Endothelial cell of umbilical vein (primary cell): ENCODE data around the gene MAN2B2. TPM values are rescaled to one million over a fixed set of nuclear protein-coding genes. Genes with fewer than 3 reads are reported as not detected.

Source experiments
- BruUV-seq: library from RNA; stranded (reverse); fragments of 400-500 nt; replicated peaks from 2 replicates; lab custom pipeline; 2021; lab: Mats Ljungman, UMichigan
- CTCF ChIA-PET: fragments of 300-600, 350-600 bp; sonication (Branson Sonifier 250); formaldehyde crosslinking; loops from one replicate; lab custom pipeline; 2021; ENCODE audit warnings: antibody characterized with exemption, inconsistent platforms; lab: Charles Lee
- POLR2A ChIA-PET: fragments of 300-600, 350-600 bp; sonication (Branson Sonifier 250); formaldehyde crosslinking; loops from one replicate; lab custom pipeline; 2021; ENCODE audit warnings: antibody characterized with exemption, inconsistent platforms; lab: Charles Lee
- DNase-seq: peaks from one replicate; pipeline ENCODE4 v3.0.0-alpha.2; 2011; ENCODE audit warnings: low read depth, low spot score
- FAIRE-seq: peaks from 2 replicates; lab custom pipeline; 2011; peaks lifted over from hg19 to GRCh38; lab: Jason Lieb, UNC
- H2AFZ ChIP-seq: 2 replicates; pipeline ENCODE4 v1.6.0; 2012; ENCODE audit warnings: low read depth, low read length, control low read depth, inconsistent platforms
- H3K27ac ChIP-seq: 2 replicates; pipeline ENCODE4 v1.5.1; 2011; ENCODE audit warnings: low read depth, mild to moderate bottlenecking, control low read depth, low read length, moderate library complexity; ENCODE audit not compliant: insufficient read depth
- H3K27me3 ChIP-seq, 2 experiments: 2 replicates each; pipeline versions ENCODE4 v1.6.0 to v1.6.1; 2011; ENCODE audit warnings: low read length in 2 of 2, mixed read lengths in 1 of 2; ENCODE audit not compliant: control insufficient read depth in 2 of 2, insufficient read depth in 2 of 2
- H3K36me3 ChIP-seq, 2 experiments: 2 replicates in 1 of 2; 3 replicates in 1 of 2; pipeline ENCODE4 v1.5.1; 2011; ENCODE audit warnings: low read length in 2 of 2, mild to moderate bottlenecking in 1 of 2, moderate library complexity in 1 of 2; ENCODE audit not compliant: control insufficient read depth in 2 of 2, insufficient read depth in 2 of 2; ENCODE audit errors: extremely low read depth in 1 of 2
- H3K4me1 ChIP-seq: 3 replicates; pipeline ENCODE4 v1.5.1; 2011; ENCODE audit warnings: mild to moderate bottlenecking, low read length; ENCODE audit not compliant: control insufficient read depth, insufficient read depth; ENCODE audit errors: extremely low read depth
- H3K4me2 ChIP-seq: 2 replicates; pipeline ENCODE4 v1.6.1; 2011; ENCODE audit warnings: low read length, control low read depth, mixed read lengths; ENCODE audit not compliant: insufficient read depth
- H3K4me3 ChIP-seq, 3 experiments: fragments of 200-600 bp in 1 of 3; sonication (generic), shearing (Covaris generic) in 1 of 3; replicated peaks in 1 of 3; 2 replicates each; pipeline ENCODE4 v1.5.1; 2011 to 2016; ENCODE audit warnings: control low read depth in 3 of 3, low read length in 3 of 3, mild to moderate bottlenecking in 2 of 3, inconsistent platforms in 1 of 3, low read depth in 1 of 3, moderate library complexity in 1 of 3; ENCODE audit not compliant: insufficient read depth in 1 of 3
- H3K79me2 ChIP-seq: 2 replicates; pipeline ENCODE4 v1.6.0; 2012; ENCODE audit warnings: low read length, inconsistent platforms; ENCODE audit not compliant: control insufficient read depth, insufficient read depth
- H3K9ac ChIP-seq: replicated peaks from 2 replicates; pipeline ENCODE3; 2011; ENCODE audit warnings: low read length, control low read depth; ENCODE audit not compliant: insufficient read depth; ENCODE audit errors: extremely low read depth
- H3K9me1 ChIP-seq: replicated peaks from 3 replicates; pipeline ENCODE4 v1.6.0; 2011; ENCODE audit warnings: mild to moderate bottlenecking, low read length; ENCODE audit not compliant: control insufficient read depth, insufficient read depth; ENCODE audit errors: extremely low read depth
- H3K9me3 ChIP-seq: replicated peaks from 2 replicates; pipeline ENCODE4 v1.5.1; 2012; ENCODE audit warnings: low read length, inconsistent platforms; ENCODE audit not compliant: control insufficient read depth, insufficient read depth
- H4K20me1 ChIP-seq: replicated peaks from 2 replicates; pipeline ENCODE3; 2011; ENCODE audit warnings: mild to moderate bottlenecking, low read length; ENCODE audit not compliant: control insufficient read depth, insufficient read depth; ENCODE audit errors: extremely low read depth
- EZH2 ChIP-seq: IDR thresholded peaks from 2 replicates; pipeline ENCODE4 v1.6.1; 2012; ENCODE audit warnings: borderline replicate concordance, low read depth, mild to moderate bottlenecking, moderate library complexity, low read length, inconsistent platforms; ENCODE audit not compliant: severe bottlenecking
- FOS ChIP-seq: IDR thresholded peaks from 2 replicates; pipeline ENCODE4 v1.6.1; 2011; ENCODE audit warnings: mild to moderate bottlenecking, low read length, moderate library complexity, borderline replicate concordance; ENCODE audit not compliant: insufficient read depth
- GATA2 ChIP-seq: IDR thresholded peaks from 2 replicates; pipeline ENCODE4 v1.7.0; 2011; ENCODE audit warnings: low read depth, mild to moderate bottlenecking, moderate library complexity, mixed read lengths, low read length; ENCODE audit not compliant: insufficient read length, insufficient read depth
- JUN ChIP-seq: IDR thresholded peaks from 2 replicates; pipeline ENCODE4 v1.6.1; 2011; ENCODE audit warnings: borderline replicate concordance, low read depth; ENCODE audit not compliant: insufficient read length, insufficient read depth
- MYC ChIP-seq: IDR thresholded peaks from one replicate; pipeline ENCODE4 v1.6.1; 2011; ENCODE audit warnings: mild to moderate bottlenecking, low read depth, low read length
- POLR2A ChIP-seq: IDR thresholded peaks from 2 replicates; pipeline ENCODE4 v1.6.1; 2012; ENCODE audit warnings: low read depth, mild to moderate bottlenecking, control low read depth, low read length
- POLR2AphosphoS5 ChIP-seq: IDR thresholded peaks from 2 replicates; pipeline ENCODE4 v1.6.1; 2012; ENCODE audit warnings: low read depth, mild to moderate bottlenecking, control low read depth, low read length, moderate library complexity; ENCODE audit not compliant: insufficient read depth
- dilution Hi-C: fragments of 300-500 bp; cut with MboI; formaldehyde crosslinking; loops from one replicate; pipeline ENCODE4 v1.15.0; 2019; ENCODE audit warnings: low sequenced_read_pairs; ENCODE audit not compliant: extremely low pct_ligation_motif_present
- intact Hi-C: fragments of 100-400 bp; cut with micrococcal nuclease; formaldehyde crosslinking; loops from one replicate; pipeline ENCODE4 v1.10.0; 2022
- polyA plus RNA-seq, 4 experiments: library from polyadenylated mRNA; depleted of rRNA in 3 of 4; stranded (reverse) in 3 of 4; unstranded in 1 of 4; fragments of >200 nt; gene quantifications; 2 replicates each; pipeline versions ENCODE4 v1.2.1 to v1.2.3, GENCODE V29; 2011 to 2012; ENCODE audit warnings: missing spikeins in 1 of 4
- total RNA-seq: library from RNA; stranded (reverse); gene quantifications from 2 replicates; pipeline ENCODE4 v1.2.3, GENCODE V29; 2021
- TF ChIP-seq, protein P1 (sequence below), 2 donors: IDR thresholded peaks; 1 replicate in 1 of 2; 2 replicates in 1 of 2; pipeline ENCODE4 v1.5.1; 2011; ENCODE audit warnings: low read length in 2 of 2, mild to moderate bottlenecking in 2 of 2, moderate library complexity in 2 of 2, control low read depth in 1 of 2, inconsistent platforms in 1 of 2, low read depth in 1 of 2; ENCODE audit not compliant: insufficient read depth in 1 of 2; ENCODE audit errors: extremely low read depth in 1 of 2
- TF ChIP-seq, protein P2 (sequence below): IDR thresholded peaks from 2 replicates; pipeline ENCODE4 v1.6.1; 2011; ENCODE audit not compliant: insufficient read depth, insufficient read length

MAN2B2 gene
- total and polyA plus RNA-seq, 2 donors (not counting 3 experiments of a cell fraction or from before 2014, with no cell fraction given), result 15.7 to 25.1 TPM

DNA sequence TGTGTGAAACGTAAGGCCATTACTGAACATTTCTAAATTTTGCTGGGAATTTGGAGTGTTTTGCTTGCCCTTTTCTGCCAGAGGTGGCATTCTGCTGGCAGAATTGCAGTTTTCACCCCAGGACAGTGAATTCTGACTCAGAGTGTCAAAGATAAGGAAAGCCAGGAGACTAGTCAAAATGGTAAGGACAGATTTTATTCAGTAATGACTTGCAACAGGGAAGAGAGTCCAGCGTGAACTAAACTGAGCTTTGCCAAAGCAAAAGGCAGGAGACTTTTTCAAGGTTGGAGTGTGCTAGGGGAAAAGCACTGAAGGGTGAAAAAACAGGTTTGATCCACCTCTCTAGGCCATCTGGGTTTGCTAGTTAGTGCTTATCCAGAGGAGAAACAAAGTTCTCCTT is 84.9 kb downstream of the MAN2B2 start:
- ChIA-PET POLR2A (no interaction called here), CTCF (interaction anchor here (1.0 to 1.7 kb wide), 4 partner anchors 8 to 16 kb away, joined by 3 to 6 read pairs (median 4); no protein-coding TSS in a partner anchor)
- Histone ChIP-seq H3K27me3 (peaks cover 22 to 48% of the 10 kb centered on the region in 2 experiments), H2AFZ (no peak overlapping the region), H3K4me1 (peaks cover 2% of the 10 kb centered on the region), H3K9me1 (no peaks in the 10 kb centered on the region), H3K79me2 (no peaks in the 10 kb centered on the region), H3K27ac (no peak overlapping the region), H3K4me2 (no peak overlapping the region), H3K36me3 (no peaks in the 10 kb centered on the region), H3K4me3 (no peak overlapping the region), H4K20me1 (no peaks in the 10 kb centered on the region), H3K9ac (no peak overlapping the region), H3K9me3 (no peaks in the 10 kb centered on the region)
- no peak for FAIRE-seq
- BruUV-seq, result no TSS peak
- no peak for DNase-seq
- dilution Hi-C loops, result no loop called here
- TF ChIP-seq JUN (no peak), POLR2A (no peak), FOS (no peak)
- intact Hi-C loops, result no loop called here

- no TSS peak for BruUV-seq
- ChIA-PET POLR2A (no interaction called here), CTCF (interaction anchor here (1.0 kb wide), 1 partner anchor 15 kb away, joined by 3 read pairs; no protein-coding TSS in a partner anchor)
- Histone ChIP-seq H3K9me3 (no peaks in the 10 kb centered on the region), H3K79me2 (no peaks in the 10 kb centered on the region), H3K4me2 (no peak overlapping the region), H3K27ac (no peak overlapping the region), H3K27me3 (peaks cover 27 to 48% of the 10 kb centered on the region in 2 experiments), H2AFZ (no peak overlapping the region), H3K4me3 (no peak overlapping the region), H3K36me3 (no peaks in the 10 kb centered on the region), H3K4me1 (peaks cover 2% of the 10 kb centered on the region), H3K9ac (no peak overlapping the region), H4K20me1 (no peaks in the 10 kb centered on the region), H3K9me1 (no peaks in the 10 kb centered on the region)
- intact Hi-C loops (no loop called here), dilution Hi-C loops (no loop called here)
- FAIRE-seq, result no peak
- TF ChIP-seq GATA2 (no peak), JUN (no peak), EZH2 (no peak), FOS (no peak), POLR2AphosphoS5 (no peak), MYC (no peak), POLR2A (no peak)
- TF ChIP-seq, protein P1, sequence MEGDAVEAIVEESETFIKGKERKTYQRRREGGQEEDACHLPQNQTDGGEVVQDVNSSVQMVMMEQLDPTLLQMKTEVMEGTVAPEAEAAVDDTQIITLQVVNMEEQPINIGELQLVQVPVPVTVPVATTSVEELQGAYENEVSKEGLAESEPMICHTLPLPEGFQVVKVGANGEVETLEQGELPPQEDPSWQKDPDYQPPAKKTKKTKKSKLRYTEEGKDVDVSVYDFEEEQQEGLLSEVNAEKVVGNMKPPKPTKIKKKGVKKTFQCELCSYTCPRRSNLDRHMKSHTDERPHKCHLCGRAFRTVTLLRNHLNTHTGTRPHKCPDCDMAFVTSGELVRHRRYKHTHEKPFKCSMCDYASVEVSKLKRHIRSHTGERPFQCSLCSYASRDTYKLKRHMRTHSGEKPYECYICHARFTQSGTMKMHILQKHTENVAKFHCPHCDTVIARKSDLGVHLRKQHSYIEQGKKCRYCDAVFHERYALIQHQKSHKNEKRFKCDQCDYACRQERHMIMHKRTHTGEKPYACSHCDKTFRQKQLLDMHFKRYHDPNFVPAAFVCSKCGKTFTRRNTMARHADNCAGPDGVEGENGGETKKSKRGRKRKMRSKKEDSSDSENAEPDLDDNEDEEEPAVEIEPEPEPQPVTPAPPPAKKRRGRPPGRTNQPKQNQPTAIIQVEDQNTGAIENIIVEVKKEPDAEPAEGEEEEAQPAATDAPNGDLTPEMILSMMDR (IDR thresholded peaks at IDR 0.05; ENCODE audit: extremely low read depth in 1 of 2, insufficient read depth in 1 of 2, low read depth in 1 of 2, low read length in 2 of 2), result no peak
- TF ChIP-seq, protein P2, sequence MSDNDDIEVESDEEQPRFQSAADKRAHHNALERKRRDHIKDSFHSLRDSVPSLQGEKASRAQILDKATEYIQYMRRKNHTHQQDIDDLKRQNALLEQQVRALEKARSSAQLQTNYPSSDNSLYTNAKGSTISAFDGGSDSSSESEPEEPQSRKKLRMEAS, result no peak
- DNase-seq, result no peak
These were observed 85.4 kb downstream of the MAN2B2 start for GRCh38 chr4:6660430-6660829.
